HG03469 (cell line): Measurements from ENCODE around the gene B3GNT8.
"Not testable (repeated sequence)": the region's sequence is repeated elsewhere in the genome, so short reads cannot be mapped to it uniquely, and the experiment has no call there.

Source experiments
- ATAC-seq: cut with Tn5 transposase; IDR thresholded peaks from one replicate; pipeline ENCODE4 v1.9.1; 2021; ENCODE audit warnings: mild to moderate bottlenecking, moderate library complexity, moderate number of reproducible peaks; ENCODE audit not compliant: unreplicated experiment

Gene B3GNT8

GRCh38 chr19:41437944-41438574 lies 10.9 kb upstream of the B3GNT8 start:
- no peak for ATAC-seq

GRCh38 chr19:41436674-41436951 lies 9.4 kb upstream of the B3GNT8 start:
- no peak for ATAC-seq

- no peak for ATAC-seq
These were observed 8.9 kb upstream of the B3GNT8 start for GRCh38 chr19:41435936-41436673.

DNA sequence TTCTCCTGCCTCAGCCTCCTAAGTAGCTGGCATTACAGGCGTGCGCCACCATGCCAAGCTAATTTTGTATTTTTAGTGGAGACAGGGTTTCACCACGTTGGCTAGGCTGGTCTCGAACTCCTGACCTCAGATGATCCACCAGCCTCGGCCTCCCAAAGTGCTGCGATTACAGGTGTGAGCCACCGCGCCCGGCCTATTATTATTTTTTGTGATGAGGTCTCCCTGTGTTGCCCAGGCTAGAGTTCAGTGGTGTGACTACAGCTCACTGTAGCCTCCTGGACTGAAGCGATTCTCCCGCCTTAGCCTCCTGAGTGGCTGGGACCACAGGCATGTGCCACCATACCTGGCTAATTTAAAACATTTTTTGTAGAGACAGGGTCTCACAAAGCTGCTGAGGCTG lies 8.2 kb upstream of the B3GNT8 start:
- not testable (repeated sequence) for ATAC-seq

GRCh38 chr19:41434450-41434849 lies 7.3 kb upstream of the B3GNT8 start:
- no peak for ATAC-seq

DNA sequence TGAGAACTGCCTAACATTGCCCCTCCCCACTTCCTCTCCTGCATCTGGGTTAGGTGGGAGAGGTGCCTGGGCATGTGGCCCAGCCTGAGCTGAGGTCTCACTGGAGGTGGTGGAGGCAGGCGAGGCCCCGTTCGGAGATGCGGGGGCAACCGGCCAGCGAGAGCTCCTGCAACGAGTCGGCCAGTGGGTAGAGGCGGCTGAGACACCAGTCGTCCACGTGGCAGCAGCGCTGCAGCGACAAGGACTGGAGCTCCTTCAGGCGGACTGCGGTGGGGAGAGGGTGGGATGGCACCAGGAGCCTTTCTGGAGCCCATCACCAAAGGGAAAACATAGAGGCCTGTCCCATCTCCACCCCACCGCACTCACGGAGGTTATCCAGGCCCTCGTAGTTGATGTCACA lies 6.0 kb upstream of the B3GNT8 start:
- ATAC-seq, result no peak

DNA sequence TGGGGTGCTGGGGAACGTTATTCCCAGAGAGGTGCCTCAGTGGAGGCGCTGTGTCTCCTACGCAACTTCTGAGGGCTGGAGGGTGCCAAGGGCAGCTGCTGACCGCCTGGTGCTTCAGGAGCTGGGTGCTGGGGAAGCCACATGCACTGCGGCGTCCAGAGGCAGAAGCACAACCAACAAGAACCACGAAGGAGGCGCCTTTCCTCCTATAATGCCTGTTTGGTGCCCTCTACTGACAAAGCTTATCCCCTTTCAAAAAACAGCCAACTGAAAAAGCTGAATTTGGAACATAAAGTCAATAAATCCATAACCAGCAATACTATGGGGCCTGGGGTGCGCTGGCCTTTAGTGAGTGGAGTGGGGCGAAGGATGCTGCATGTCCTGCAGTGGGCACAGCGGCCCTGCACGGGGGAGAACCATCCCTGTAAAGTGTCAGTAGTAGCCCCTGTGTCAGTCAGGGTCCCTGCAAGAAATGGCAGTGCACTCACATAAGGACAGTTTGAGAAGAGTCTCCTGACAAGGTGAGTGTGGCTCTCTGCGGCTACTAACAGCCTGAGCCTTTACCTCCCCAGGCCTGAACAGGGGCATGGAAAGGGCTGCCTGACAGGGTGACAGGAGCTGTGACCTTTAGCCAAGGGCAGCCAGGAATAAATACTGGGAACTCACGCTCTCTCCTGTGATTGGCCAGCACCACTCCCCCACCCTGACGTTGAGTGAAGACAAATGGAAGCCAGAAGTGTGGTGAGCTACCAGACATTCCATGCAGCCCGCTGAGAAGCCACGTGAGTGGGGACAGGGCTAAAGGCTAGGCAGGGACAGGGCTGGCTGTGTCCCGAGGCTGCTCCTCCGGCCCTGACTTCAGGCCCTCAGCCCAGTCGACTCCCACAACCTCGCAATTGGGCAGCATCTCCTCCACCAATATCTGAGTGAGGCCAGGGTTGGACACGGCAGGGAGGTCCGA lies 4.5 kb upstream of the B3GNT8 start:
- no peak for ATAC-seq

DNA sequence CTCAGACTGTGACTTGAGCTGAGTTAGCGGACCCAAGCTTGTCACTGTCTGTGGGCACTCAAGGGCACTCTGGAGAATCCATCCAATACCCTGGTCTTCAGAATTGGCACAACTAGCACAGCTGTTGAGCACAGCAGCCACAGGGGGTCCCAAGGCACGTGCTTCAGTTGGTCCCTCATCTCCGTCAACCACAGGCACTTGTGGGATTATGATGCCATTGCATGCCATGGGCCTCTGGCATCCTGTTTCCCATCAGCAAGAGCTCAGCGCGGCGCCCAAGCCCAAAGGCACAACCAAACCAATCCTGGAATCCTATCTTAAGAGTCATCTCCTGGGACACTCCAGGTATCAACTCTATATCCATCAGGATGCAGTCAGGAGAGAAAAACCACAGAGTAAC lies 3.7 kb upstream of the B3GNT8 start:
- no peak for ATAC-seq

GRCh38 chr19:41428481-41428859 lies 1.3 kb upstream of the B3GNT8 start:
- no peak for ATAC-seq

DNA sequence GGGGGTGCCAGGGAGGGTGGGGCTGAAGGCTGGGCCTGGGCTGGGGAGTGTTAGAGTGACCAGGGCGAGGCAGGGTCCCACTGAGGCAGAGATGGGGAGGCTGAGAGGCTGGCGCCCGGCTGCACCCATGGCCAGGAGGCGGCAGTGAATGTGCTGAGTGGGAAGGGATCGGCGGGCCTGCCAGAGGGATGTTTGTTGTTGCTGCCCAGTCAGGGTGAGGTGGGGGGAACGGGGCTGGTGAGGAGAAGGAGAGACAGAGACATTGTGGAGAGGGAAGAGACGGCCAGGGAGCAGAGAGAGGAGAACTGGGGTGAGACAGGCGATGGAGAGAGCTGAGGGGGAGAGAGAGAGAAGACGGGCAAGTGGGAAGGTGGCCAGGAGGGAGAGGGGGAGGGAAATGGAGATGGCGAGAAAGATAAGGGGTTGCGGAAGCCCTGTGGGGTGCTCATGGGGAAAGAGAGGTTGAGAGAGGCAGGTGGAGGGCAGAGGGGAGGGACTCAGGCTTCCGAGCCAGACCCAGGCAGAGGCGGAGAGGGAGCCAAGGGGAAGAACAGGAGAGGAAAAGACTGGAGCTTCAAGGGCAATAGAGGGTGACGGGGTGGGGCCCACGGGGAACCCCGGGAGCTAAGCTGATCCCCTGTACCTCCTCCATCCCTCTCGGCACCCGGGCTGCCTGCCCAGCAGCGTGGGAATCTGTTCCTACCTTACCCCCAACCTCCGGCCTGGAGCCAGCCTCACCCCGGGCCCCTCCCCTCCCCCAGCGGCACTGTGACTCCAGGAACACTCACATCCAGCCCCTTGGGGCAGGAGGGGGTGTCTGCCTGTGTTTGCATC lies 690 bp upstream of the B3GNT8 start:
- no peak for ATAC-seq

DNA sequence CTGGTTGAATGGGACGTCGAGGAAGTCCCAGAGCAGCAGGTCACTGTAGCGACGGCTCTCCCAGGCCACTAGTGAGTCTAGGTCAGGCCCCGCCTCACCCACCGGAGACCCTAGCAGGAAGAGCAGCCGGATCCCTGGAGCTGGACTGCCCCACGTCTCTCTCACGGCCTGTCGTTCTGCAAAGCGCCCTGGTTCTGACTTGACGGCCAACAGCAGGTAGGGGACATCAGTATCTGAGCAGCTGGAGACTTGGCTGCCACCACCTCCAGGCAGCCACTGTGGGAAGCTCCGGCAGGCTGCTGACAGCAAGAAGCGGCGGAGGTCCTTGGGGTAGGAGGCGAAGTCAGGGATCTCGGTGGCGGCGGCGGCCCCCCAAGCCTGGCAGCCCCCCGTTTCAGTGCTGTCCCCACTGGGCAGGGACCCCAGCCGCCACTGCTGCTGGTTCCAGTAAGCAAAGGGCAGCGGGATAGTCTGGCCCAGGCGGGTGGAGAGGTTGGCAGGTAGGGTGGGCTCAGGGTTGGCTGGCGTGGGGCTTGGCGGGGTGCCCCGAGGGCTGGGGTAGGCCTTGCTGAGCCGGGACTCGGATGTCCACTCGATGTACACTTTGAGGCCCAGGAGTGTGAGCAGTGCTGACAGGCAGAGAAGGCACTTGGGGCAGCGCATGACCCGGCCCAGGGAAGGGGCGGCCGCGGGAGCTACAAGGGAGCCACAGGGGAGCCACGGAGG lies 895 bp downstream of the B3GNT8 start:
- no peak for ATAC-seq

DNA sequence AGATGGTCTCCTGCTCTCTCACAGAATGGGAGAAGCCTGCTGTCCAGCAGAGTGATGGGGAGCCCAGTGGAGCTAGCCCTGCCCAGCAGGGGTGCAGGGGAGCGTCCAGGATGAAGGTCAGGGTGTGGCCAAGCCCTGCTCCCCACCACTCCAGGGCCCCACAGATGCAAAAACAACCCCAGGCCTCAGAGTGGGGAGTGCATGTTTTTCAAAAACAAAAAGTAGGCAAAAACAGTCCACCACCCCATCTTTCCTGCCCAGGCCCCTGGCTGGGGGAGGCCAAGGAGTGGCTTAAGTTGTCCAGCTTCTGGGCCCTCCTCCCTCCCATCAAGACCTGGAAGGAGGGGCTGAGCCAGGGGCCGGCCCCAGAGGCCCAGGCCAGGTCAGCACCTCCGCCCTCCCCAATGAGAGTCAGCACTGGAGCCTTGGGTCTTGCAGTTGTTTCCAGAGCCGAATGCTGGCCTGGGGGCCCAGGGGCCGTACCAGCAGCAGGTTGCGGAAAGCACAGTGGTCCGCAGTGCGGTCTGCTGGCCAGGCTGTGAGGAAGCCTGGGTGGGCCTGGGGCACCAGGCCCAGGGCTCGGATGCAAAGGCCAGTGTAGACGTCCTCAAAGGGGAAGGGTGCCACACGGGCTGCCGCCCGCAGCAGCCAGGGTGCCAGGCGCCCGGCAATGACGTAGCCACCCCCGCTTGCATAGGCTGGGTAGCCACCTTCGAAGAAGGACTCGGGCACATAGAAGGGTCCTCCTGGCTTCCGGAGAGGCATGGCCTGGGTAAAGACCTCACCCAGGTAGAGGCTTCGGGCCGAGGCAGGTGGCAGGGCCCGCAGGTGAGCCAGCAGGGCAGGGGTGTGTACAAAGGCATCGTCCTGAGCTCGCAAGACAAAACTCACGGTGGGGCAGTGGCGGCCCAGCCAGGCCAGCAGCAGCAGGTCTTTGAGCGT lies 1.7 kb downstream of the B3GNT8 start:
- no peak for ATAC-seq

DNA sequence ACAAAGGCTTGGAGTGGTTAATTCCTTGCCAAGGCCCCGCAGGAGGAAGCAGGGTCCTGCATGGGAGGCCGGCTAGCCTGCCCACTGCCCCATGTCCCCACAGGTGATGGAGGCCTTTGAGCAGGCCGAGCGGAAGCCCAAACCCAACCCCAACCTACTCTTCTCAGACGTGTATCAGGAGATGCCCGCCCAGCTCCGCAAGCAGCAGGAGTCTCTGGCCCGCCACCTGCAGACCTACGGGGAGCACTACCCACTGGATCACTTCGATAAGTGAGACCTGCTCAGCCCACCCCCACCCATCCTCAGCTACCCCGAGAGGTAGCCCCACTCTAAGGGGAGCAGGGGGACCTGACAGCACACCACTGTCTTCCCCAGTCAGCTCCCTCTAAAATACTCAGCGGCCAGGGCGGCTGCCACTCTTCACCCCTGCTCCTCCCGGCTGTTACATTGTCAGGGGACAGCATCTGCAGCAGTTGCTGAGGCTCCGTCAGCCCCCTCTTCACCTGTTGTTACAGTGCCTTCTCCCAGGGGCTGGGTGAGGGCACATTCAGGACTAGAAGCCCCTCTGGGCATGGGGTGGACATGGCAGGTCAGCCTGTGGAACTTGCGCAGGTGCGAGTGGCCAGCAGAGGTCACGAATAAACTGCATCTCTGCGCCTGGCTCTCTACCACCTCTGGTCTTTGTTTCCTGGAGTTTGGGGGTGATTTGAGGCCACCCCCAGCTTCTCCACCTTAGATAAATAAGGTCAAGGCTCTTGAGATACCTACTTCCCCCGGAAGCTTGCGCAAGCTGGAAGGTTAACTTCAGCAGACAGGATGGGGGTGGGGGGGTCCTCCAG lies 2.6 kb downstream of the B3GNT8 start:
- no peak for ATAC-seq

DNA sequence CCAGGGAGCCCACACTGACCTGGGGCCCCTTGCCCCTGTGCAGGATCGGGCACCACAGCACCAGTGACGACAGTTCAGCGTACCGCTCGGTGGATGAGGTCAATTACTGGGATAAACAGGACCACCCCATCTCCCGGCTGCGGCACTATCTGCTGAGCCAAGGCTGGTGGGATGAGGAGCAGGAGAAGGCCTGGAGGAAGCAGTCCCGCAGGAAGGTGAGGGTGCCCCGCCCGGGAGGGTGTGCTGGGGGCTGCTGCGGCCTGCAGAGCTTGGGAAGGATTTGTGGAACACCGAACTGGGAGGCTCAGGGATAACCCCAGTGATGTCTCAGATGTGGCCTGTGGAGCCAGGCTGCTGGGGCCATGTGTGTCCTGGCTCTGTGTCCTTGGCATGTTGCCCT lies 4.2 kb downstream of the B3GNT8 start:
- ATAC-seq, result no peak

DNA sequence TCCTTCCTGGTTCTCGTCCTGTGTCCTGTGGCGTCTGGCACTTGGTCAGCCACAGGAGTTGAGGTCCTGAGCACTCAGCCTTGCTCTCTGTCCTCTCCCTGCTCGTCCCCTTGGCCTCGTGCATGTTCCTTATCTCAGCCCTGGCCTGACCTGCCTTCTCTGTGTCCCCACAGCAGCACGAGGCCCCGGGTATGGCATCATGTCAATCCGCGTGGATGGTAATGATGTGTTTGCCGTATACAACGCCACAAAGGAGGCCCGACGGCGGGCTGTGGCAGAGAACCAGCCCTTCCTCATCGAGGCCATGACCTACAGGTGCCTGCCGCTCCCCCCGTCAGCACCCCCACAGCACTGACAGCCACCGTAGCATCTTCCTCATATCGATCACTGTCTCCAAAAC lies 4.7 kb downstream of the B3GNT8 start:
- ATAC-seq, result no peak

DNA sequence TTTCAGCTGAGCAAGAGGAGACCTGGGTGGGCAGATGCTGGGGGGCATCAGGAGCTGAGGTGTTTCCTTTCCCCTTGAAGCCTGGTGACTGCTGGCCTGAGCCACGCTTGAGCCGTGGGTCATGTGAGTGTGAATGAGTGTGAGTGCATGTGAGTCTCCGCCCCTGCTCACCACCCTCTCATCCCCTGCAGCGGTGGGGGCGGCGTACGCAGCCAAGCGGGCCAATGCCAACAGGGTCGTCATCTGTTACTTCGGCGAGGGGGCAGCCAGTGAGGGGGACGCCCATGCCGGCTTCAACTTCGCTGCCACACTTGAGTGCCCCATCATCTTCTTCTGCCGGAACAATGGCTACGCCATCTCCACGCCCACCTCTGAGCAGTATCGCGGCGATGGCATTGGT lies 5.2 kb downstream of the B3GNT8 start:
- no peak for ATAC-seq

- no peak for ATAC-seq
These were observed 5.9 kb downstream of the B3GNT8 start for GRCh38 chr19:41421314-41421713.

GRCh38 chr19:41420101-41420880 lies 6.9 kb downstream of the B3GNT8 start:
- no peak for ATAC-seq
